D341Med (cell line): Measurements from ENCODE around the gene UBE2V1.

ENCODE experiments used
- DNase-seq: peaks from one replicate; pipeline ENCODE4 v3.0.0; 2012; ENCODE audit warnings: low spot score

Gene UBE2V1

DNA sequence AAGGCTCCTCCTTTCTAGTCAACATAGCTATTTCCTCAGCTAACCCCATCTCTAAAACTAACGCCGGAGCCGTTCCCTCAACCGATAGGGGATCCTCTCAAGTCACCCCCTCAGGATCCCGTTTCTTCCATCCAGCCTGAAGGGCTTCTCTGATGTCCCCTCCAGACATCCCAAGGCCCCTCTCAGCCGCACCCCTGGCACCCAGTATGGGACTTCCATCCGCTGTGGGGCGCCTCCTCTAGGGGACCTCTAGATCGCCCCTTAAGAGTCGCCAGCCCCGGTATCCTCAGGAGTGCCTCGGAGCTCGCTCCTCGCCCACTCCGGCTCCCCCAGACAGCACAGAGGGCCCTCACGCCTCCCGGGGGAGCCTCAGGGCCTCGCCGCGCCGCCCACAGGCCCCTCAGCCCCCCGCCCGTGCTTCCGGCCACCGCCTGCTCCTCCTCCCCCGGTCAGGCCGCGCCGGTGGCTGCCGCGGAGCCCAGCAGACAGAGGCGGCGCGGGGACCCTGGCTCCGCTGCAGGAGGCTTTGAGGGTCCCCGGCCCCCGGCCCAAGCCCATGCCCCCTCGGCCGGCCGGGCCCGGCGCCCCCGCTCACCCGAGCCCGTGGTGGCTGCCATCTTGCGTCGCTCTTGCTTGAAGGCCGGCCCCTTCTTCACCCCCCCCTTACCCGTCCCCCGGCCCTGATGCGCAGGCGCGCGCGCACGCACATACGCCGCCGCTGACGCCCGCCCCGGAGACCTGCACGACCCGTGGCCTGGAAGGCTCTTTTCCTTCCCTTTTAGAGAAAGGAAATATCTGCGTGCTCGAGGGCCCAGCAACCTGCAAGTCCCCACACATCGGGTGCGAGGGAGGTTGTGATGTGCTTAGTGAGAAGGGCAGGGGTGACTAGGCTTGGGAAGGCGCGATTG is at the start of gene UBE2V1:
Gene UBE2V1, minus strand, starts transcription at position 639 of the 908 bp plus-strand sequence. Its CDS starts 22 bp downstream, at position 617.
- peak; percentile 96 for DNase-seq

DNA sequence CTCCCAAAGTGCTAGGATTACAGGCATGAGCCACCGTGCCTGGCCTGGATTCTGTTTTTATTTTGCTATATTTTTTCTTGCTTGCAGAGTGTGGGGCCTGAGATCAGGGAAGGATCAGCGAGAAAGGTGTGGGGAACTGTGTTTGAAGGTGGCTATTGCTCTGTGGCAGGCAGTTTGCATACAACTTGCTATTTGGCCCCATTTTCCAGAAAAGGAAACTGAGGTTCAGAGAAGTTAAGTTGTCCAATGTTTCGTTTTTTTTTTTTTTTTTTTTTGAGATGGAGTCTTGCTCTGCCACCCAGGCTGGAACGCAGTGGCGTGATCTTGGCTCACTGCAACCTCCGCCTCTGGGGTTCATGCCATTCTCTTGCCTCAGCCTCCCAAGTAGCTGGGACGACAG is 48.5 kb upstream of the UBE2V1 start:
- DNase-seq, result peak; percentile 4

DNA sequence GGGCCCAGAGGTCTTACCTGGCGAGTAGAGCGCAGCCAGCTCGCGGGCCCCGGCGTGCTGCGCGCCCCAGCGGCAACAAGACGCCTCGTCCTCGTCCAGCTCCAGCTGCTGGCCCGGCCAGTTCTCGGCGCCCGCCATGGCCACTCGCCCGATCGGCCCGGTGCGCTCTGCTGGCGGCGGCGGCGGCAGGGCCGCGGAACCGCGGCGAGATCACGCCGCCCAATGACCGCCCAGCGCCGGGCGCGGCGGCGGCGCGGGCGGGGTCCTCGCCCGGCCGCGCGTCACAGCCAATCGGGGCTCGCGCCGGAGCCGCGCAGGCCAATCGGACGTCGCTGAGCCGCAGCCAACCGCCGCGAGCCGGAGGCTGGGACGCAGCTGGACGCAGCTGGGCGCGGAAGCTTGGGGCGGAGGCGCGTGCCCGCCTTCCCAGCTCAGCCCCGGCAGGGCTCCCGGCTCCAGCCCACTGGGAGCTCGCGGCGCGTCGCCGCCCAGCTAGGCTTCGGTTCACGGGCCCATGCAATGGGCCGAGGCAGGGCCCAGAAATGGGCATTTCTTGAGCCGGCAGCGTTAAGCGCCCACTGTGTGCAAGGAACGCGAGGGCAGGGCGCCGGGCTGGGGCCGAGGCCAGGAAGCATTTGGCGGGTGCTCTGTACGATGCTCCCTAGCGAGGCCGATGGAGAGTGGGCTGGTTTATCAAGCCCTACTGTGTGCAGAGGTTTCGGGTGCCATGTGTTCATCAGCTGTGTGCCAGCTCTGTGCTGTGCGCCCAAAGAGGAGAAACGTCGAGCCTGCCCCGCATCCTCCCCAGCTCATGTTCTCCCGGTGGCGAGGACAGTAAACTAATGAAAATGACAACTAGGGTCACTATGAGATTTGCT is 40.8 kb upstream of the UBE2V1 start, which contains the start of gene PEDS1:
Gene PEDS1, minus strand, starts transcription at position 224 of the 878 bp plus-strand sequence. Its CDS starts 86 bp downstream, at position 138.
- DNase-seq, result peak; percentile 99

DNA sequence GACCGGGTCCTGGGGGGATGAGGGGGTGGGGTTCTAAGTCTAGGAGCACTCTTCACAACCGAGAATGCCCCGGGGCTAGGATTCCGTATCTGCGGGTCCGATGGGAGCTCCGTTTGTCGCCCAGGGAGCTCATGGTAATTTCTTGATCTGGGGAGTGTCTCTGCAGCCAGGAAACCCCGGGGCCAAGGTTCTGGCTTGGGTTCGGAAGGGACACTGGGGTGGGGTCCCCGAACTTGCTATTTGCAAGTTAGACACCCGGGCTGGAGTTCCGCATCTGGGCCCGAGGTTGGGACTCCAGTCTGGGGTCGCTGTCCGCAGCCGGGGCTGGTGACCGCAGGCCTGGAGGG is 40.2 kb upstream of the UBE2V1 start:
- no peak for DNase-seq

DNA sequence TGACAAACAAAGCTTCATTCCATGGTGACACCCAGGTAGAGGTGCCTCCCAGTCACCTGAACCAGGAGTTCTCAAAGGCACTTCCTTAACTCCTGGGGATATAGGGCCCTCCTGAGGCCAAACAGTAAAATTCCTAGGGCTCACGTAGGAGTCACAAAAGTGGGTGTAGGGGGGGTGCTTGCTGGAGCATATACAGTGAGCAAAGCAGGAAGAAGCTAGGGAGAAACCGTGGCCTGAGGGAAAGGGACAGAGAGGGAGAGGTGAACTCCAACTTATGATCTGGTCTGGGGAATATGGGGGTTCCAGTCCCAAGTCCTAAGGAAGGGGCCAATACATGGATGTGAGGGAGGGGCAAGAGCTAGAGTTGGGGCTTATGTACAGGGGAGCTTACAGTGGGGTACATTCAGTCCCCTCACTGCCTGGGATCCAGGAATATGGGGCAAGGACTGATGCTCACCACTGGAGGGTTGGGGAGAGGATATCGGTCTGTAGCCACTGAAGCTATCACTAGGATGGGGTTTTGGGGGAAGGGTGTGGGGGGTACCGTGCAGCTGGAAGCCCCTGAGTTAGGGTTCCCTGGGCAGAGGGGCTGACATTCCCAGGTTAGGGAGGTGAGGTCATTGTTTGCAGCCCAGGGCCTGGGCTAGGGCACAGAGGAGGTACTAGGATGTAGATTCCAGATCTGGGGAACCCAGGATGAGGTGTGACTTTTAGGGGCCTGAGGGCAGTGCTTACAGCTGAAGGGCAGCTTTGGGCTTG is 39.6 kb upstream of the UBE2V1 start:
- no peak for DNase-seq

DNA sequence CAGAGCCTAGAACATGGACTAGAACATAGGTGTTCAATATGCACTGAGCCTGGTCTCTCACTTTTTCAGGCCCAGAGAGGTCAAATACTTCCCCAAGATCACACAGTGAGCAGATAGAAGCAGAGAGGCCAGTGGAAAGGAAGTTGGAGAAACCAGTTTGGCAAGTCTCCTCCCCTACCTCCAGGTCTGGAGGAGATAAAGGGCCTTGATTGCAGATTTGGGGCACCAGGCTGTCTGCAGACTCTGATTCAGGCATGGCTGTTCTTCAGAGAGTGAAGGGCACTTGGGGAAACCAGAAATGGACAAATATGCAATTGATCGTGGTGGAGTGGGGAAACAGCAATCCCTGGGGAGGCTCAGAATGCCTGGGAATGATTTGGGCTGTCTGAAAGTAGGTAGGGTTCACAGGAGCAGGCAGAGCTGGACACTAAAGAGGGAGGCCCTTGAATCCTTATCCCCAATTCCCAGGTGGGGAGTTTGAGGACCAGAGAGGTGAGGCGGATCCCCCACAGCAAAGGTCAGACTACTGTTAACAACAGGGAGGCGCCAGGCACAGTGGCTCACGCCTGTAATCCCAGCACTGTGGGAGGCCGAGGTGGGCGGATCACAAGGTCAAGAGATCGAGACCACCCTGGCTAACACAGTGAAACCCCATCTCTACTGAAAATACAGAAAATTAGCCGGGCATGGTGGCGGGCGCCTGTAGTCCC is 38.2 kb upstream of the UBE2V1 start:
- no peak for DNase-seq

DNA sequence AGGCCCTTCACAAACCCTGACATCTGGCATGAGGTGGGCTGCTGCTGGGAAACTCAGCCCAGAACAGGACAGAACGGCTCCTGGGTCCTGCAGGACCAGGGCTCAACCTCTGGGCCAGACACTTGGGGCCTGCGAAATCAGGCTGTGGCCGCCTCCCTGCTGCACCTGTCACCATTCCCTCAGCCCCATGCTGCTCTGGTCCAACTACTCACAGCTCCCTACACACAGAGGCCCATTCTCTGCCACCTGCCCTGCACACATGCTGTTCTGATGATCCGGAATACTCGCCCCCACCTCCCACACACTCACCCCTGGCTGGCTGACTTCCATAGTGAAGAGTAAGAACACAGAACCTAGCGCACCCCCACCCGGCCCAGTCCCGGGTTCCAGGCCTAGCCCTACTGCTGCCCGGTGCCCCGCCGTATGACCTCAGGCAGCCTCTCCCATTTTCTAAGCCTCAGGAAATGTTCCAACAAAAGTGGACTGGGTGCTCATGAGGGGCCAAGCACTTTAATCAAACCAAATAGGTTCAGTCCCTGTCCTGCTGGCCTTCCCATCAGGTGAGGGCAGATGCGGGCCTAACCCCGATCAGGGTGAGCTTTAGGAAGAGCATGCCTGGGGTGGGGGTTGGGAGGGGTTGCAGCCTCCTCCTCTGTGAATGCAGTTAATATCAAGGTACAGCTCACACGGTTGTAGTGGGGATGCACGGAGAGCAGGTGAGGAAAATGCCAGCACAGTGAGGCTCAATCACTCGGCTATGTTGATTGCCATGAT is 36.7 kb upstream of the UBE2V1 start:
- DNase-seq, result no peak

DNA sequence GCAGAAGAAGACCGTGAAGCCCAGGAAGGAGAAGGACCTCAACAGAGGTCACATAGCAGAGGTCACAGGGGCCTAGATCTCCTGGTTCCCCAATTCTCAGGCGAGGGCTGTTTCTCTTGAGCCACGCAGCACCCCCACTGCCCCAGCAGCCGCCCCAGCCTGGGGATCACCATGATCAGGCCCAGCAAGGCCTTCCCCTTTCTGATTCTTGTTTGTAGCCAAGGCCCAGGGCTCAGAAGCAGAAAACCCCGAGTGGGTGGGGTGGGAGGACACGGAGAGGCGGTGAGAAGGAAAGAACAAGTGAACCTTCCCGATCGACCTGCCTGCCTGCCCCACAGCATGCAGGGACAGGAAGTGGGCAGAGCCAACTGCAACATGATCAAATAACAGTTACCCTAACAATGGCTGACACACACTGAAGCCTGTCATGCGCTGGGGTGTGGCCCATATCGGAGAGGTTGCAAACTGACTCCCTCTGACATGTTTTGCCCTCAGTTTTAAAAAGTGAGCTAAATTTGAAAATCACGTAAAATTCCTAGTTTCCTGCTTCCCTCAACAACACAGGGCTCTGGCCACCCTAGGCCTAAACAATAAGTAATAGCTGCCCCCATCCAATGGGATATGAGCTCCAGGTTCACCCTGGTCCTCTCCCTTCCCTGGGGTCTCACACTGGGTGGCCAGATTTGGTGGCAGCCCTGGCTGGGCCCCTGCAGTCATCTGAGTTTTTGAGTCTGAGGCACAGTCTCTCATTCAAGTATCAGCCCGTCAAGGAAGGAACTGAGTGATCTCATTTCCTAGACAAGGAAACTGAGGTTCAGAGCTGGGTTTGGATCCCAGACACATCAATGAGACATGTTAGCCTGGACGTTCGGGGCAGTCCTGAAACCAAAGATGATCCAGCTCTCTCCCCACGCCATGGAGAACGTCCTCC is 34.0 kb upstream of the UBE2V1 start:
- DNase-seq, result no peak

DNA sequence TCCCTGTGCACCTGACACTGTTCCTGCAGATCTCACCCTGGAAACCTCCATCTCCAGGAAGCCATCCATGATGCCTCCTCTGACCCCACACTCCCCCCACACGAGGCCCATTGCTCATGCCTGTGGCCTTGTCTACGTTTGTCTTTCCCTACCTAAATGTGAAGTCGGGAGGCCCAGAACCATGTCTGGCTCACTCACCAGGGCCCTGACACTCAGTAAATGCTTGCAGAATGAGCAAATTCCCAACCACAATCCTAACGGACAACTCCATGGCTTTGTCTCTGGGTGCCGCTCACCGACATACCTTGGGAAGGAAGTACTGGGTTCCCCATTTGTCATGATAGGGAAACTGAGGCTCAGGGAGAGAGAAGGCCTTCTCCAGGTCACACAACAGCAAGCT is 33.3 kb upstream of the UBE2V1 start:
- DNase-seq, result no peak

DNA sequence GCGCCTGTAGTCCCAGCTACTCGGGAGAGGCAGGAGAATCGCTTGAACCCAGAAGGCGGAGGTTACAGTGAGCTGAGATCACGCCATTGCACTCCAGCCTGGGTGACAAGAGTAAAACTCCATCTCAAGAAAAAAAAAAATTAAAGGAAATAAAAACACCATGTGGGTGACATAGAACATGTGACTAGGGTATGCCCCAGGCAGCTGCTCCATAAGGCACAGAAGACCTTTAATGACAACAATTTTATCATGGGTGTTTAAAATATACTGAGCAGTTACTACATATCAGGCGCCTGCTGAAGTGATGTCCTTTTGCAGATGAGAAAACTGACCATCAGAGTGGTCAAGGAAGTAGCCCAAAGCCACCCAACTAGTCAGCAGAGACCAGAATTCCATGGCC is 32.6 kb upstream of the UBE2V1 start:
- DNase-seq, result no peak

DNA sequence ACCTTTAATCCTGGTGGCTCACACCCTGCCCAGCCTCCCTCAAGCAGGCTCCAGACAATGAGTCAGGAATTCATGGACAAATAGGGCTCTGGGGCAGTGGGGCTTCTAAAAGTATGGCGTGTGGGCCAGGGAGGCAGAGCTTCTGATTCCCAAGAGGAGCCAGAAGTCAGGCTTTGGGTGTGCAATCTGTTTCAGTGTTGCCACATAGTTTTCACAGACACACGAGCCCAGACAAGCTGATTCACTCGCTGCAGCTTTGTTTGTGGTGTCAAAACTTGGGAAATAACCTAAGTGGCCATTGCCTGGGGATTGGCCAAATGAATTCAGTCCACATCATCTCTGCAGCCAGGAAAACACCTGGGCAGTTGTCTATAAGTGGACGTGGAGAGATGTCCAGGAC is 31.4 kb upstream of the UBE2V1 start:
- no peak for DNase-seq

DNA sequence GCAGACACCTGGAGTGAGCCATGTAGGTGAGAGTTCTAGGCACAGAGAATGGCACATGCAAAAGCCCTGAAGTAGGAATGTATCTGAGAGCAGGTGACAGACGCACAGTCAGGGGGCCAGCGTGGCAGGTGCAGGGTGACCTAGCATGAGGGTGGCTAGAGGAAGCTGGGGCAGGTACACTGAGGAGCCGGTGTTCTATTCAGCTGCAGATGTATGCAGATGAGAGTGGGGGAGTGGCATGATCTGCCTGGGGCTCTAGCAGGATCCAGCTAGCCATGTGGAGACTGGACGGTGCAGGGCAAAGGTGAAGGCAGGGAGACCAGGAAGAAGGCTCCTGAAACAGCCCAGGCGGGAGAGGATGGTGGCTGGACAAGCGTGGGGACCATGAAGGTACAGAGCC is 29.9 kb upstream of the UBE2V1 start:
- DNase-seq, result no peak

DNA sequence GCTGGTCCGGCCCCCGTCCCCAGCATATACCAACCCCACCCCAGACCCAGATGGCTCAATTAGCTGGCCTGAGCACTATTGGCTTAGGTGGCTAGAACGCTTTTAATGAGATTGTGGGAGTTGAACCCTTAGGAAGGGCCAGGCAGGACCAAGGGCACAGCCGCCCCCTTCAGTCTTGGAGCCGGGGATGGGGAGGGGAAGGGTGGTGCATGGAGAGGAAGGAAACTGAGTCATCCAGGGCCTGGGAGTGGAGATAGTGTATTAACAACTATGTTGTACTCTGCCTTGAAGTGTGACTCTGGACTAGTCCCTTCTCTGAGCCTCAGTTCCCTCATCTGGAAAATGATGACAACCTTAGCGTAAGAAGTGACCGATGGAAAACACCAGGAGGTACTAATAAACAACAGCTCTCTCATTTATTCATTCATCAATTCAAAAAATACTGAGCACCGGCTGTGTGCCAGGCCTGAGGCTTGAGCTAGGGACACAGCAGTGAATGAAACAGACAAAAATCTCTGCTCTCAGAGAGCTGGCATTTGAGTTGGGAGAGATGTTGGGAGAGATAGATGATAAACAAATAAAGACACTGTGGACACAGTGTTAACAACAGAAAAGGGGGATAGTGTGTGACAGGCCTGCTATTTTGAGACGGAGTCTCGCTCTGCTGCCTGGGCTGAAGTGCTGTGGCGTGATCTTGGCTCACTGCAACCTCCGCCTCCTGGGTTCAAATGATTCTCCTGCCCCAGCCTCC is 29.0 kb upstream of the UBE2V1 start:
- no peak for DNase-seq

DNA sequence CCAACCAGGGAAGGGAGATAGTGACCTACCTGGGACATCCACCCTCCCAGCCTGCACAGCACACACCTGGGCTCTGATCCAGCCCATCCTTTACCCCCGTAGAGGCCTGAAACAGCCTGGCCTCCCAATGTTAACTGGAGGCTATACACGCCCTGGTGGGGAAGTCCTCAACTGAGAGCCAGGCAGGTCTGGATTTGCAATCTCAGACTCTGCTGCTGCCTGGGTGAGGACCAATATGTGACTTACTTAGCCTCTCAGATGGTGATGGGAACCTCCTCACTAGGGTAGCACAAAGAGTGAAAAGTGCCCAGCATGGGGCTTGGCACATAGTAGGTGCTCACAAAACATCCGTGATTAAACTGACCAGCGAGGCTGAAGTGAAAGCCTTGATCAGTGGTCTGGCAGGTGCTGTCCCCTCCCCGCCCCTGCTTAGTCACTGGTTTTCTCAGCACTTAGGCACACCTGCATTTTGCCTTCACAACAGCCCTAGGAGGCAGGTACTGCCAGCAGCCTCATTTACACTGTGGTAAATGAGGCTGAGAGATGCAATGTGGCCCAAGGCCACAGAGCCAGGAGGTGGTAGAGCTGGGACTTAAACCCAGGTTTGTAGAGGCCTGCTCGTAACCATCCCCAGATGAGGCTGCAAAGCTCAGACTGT is 28.2 kb upstream of the UBE2V1 start:
- no peak for DNase-seq

DNA sequence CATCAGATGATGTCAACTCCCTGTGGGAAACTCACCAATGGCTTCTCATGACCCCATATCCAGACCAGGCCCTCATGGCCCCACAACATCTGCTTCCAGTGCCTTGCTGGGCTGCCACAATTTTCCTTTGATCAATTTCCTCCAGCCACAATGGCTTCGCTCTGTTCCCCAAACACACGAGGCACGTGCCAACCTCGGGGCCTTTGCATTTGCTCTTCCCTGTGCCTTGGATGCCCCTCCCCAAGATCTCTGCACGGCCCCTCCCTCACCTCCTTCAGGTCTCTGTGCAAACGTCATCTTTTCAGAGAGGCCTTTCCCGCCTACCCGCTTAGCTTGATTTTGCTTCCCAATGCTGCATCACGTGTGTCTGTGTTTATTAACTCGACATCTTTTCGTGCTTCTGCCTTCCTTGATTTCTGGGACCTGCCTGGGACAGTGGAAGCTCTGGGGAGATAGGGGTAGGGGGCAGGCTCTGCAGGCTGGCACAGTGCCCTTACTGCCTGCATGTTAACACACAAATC is 27.4 kb upstream of the UBE2V1 start:
- no peak for DNase-seq

DNA sequence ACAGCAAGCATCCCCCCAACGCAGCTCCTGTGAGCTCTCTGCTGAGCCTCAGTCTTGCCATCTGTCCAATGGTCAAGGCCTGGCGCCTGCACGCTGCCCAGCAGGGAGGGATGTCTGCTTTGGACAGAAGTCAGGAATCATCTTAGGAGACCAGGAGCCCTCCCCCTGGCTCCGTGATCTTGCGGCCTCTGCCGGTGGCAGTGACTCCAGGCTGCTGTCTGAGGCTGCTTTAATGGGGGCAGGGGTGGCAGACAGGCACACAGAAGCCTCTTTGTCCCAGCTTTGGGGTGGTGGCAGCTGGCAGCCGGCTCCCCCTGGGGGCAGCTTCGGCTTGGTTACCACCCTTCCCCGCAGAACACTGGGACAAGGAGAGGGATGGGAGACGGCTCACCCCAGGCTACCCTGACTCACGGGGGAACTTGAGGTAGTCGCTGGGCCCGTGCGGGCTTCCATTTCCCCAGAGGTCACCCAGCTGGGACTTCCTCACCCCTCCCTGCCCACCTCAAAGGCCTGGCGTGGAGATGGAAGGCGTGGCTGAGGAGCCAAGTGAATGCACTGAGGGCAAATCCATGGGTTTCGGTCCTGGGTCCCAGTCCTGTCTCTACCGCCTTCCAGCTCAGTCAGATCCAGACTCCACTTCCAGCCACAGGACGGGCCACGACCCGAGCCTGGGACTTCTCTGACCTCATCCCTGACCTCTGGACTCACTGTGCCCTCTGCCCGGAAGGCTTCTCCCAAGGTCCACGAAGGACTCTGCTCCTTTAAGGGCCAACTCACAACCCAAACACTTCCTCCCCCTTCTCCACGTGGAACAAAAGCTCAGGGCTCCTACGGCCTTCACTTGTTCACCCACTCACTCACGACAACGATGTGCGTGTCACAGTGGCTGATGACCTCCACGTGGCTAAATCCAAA is 25.8 kb upstream of the UBE2V1 start:
- DNase-seq, result peak; percentile 56

DNA sequence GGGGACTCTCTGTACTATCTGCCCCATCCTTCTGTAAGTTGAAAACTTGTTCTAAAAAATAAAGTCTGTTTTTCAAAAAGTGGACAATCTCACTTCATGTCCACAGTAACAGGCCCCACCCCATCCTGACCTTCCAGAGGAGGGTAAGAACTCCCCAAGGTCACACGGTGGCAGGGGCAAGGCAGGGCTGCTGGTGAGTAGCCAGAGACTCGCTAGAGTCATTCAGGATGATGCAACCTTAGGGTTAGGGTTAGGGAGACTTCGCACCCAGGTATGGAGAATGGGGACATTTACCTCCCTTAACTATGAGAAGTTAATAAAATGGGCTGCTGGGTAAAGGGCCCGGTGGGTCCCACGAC is 25.1 kb upstream of the UBE2V1 start:
- DNase-seq, result no peak
